ENCODE results near the gene SLC37A2. TPM values are rescaled to one million over a fixed set of nuclear protein-coding genes. Genes with fewer than 3 reads are reported as not detected.
"Not testable (repeated sequence)": the region's sequence is repeated elsewhere in the genome, so short reads cannot be mapped to it uniquely, and the experiment has no call there.

Gene SLC37A2
- total RNA-seq = 10 to 100 TPM in 4 of 6 donors, 1 to 10 TPM in 2; 3.5 to 32.5 (median 19.1) TPM

DNA sequence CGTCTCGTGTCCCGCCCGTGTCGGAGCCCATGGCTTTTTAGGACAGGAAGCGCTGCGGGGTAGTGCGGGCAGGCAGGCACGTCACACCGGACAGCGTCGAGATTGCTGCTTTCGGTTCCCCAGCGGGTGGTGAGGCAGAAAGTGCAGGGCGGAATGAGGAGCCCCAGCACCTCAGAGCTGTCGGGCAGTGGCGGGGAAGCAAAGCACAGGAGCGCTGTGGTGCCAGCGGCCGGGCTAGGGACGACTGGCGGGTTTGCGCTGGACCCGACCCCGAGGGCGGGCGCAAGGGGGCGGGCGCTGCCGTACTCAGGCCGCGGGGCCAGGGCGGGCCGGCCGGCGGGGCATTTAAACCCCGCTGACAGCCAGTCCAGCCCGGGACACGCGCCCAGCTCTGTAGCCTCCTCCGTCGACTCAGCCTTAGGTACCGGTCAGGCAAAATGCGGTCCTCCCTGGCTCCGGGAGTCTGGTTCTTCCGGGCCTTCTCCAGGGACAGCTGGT is at the start of gene SLC37A2:
TSS of gene SLC37A2 (plus strand) at position 375 of the 498 bp plus-strand sequence. CDS start at position 438, 63 bp downstream.
- Histone ChIP-seq H3K27me3 (no peaks in the 10 kb centered on the region), H3K9me3 (no peaks in the 10 kb centered on the region), H3K36me3 (no peaks in the 10 kb centered on the region), H3K4me1 (peaks cover 8 to 19% (median 12%) of the 10 kb centered on the region in 4 donors), H3K4me3 (peak within 1 kb of the TSS; percentile 44 to 73 (median 53)), H3K27ac (peak within 1 kb of the TSS; percentile 45 to 85 (median 80))
- TF ChIP-seq POLR2A (IDR thresholded peaks at IDR 0.05) (peak in 3 of 4 donors; percentile 28 to 88 (median 28)), POLR2AphosphoS5 (IDR thresholded peaks at IDR 0.05) (peak; percentile 42 to 61), CTCF (IDR thresholded peaks at IDR 0.05) (peak; percentile 26 to 58 (median 47)), EP300 (IDR thresholded peaks at IDR 0.05) (no peak)
- ATAC-seq (ENCODE audit: low FRiP score in 2 of 2) = peak; percentile 88 to 96
- WGBS, 2 donors = 0% methylated on average over 7 to 27 of the region's 46 CpGs
- peak; percentile 67 to 95 for DNase-seq

DNA sequence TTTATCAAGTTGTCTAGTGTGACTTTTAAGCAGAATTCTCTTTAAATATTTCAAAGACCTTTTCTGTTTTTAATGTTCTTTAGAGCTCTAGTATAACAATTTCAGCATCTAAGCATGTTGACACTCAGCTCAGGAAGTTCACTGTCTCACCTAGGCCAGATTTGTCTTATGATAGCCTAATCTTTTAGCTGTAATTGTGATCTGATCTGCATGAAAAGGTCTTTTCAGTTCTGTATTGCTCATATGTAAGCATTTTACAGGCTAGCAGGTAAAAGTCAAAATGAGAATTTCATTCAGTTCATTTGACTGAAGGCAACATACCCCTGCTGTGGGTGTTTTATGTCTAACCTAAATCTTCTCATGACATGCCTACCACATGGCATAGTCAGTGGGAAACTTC is 46.7 kb upstream of the SLC37A2 start:
- TF ChIP-seq POLR2A (IDR thresholded peaks at IDR 0.05) (no peak), CTCF (IDR thresholded peaks at IDR 0.05) (no peak), POLR2AphosphoS5 (IDR thresholded peaks at IDR 0.05) (no peak), EP300 (IDR thresholded peaks at IDR 0.05) (no peak)
- Histone ChIP-seq H3K27me3 (no peaks in the 10 kb centered on the region), H3K9me3 (no peaks in the 10 kb centered on the region), H3K27ac (no peak overlapping the region), H3K36me3 (no peaks in the 10 kb centered on the region), H3K4me3 (no peak overlapping the region), H3K4me1 (no peaks in the 10 kb centered on the region)
- ATAC-seq (ENCODE audit: low FRiP score in 2 of 2) (no peak), DNase-seq (no peak)

DNA sequence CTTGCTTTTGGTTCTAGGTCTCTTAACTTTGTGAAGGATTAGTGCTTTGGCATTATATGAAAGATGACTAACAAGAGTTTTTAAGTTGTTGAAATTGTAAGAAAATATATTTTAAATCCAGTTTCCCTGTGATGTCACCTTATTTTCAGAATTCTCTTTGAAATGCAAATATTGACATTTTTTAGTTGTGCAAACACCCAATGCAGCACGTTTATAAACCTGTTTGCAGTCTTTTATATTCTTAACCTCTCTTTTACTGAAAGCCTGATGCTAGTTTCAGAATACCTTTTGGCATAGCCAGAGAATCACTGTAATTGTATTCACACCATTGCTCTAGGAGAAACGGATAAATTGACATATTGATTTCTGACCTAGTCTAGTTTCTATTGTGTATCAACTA is 42.8 kb upstream of the SLC37A2 start:
- no peak overlapping the region for H3K27ac ChIP-seq
- no peaks in the 10 kb centered on the region for H3K27me3 ChIP-seq
- ATAC-seq (ENCODE audit: low FRiP score in 2 of 2) (no peak), DNase-seq (no peak)
- WGBS, 2 donors = 65 to 67% methylated on average over 2 of the region's 2 CpGs
- no peak overlapping the region for H3K4me3 ChIP-seq
- TF ChIP-seq CTCF (IDR thresholded peaks at IDR 0.05) (no peak), POLR2A (IDR thresholded peaks at IDR 0.05) (no peak), EP300 (IDR thresholded peaks at IDR 0.05) (no peak), POLR2AphosphoS5 (IDR thresholded peaks at IDR 0.05) (no peak)
- H3K9me3 ChIP-seq = no peaks in the 10 kb centered on the region
- H3K36me3 ChIP-seq = no peaks in the 10 kb centered on the region
- no peaks in the 10 kb centered on the region for H3K4me1 ChIP-seq

- DNase-seq (no peak), ATAC-seq (ENCODE audit: low FRiP score in 2 of 2) (no peak)
- TF ChIP-seq POLR2A (IDR thresholded peaks at IDR 0.05) = no peak
- no peak for TF ChIP-seq POLR2AphosphoS5 (IDR thresholded peaks at IDR 0.05)
- no peak for TF ChIP-seq CTCF (IDR thresholded peaks at IDR 0.05)
- TF ChIP-seq EP300 (IDR thresholded peaks at IDR 0.05) = no peak
- no peaks in the 10 kb centered on the region for H3K27me3 ChIP-seq
- no peak overlapping the region for H3K4me3 ChIP-seq
- H3K27ac ChIP-seq = no peak overlapping the region
- H3K9me3 ChIP-seq = no peaks in the 10 kb centered on the region
- no peaks in the 10 kb centered on the region for H3K4me1 ChIP-seq
- H3K36me3 ChIP-seq = no peaks in the 10 kb centered on the region
These were observed 40.6 kb upstream of the SLC37A2 start for GRCh38 chr11:125022551-125022950.

- Histone ChIP-seq H3K27me3 (no peaks in the 10 kb centered on the region), H3K4me3 (no peak overlapping the region), H3K27ac (no peak overlapping the region), H3K36me3 (no peaks in the 10 kb centered on the region), H3K4me1 (no peaks in the 10 kb centered on the region), H3K9me3 (no peaks in the 10 kb centered on the region)
- ATAC-seq (ENCODE audit: low FRiP score in 2 of 2) (no peak), DNase-seq (no peak)
- 94% methylated on average over 2 of the region's 2 CpGs; no CpG with 5 or more reads in 1 of the 2 donors for WGBS, 2 donors
- no peak for TF ChIP-seq CTCF (IDR thresholded peaks at IDR 0.05)
- TF ChIP-seq POLR2A (IDR thresholded peaks at IDR 0.05) = no peak
- no peak for TF ChIP-seq POLR2AphosphoS5 (IDR thresholded peaks at IDR 0.05)
- TF ChIP-seq EP300 (IDR thresholded peaks at IDR 0.05) = no peak
These were observed 37.1 kb upstream of the SLC37A2 start for GRCh38 chr11:125025968-125026367.

GRCh38 chr11:125029431-125029830 is 33.7 kb upstream of the SLC37A2 start:
- not testable (repeated sequence) for H3K36me3 ChIP-seq; ATAC-seq (ENCODE audit: low FRiP score in 2 of 2); H3K27ac ChIP-seq; H3K9me3 ChIP-seq; H3K27me3 ChIP-seq; H3K4me3 ChIP-seq; H3K4me1 ChIP-seq; DNase-seq
- 52 to 71% methylated on average over 1 of the region's 1 CpG for WGBS, 2 donors

Data from upper lobe of left lung (tissue), 6 donors.